ENCODE measurements around the gene HBP1.

HBP1 gene

GRCh38 chr7:107230334-107230733 is 61.5 kb downstream of the HBP1 start:
- TF ChIP-seq ZC3H10 (CRISPR knock-in tag; IDR thresholded peaks at IDR 0.05) (no peak), BACH2 (CRISPR knock-in tag; IDR thresholded peaks at IDR 0.05; ENCODE audit: borderline replicate concordance) (no peak), ESRRG (CRISPR knock-in tag; IDR thresholded peaks at IDR 0.05) (no peak), PPARA (CRISPR knock-in tag; IDR thresholded peaks at IDR 0.05; ENCODE audit: borderline replicate concordance) (no peak)
- peak; percentile 32; the same call in 1 of the 3 replicates for ATAC-seq

- no peak for ATAC-seq
- TF ChIP-seq ZFP3 (CRISPR knock-in tag; IDR thresholded peaks at IDR 0.05), result no peak
- peak; percentile 91 for TF ChIP-seq ZNF70 (CRISPR knock-in tag; IDR thresholded peaks at IDR 0.05)
Measured at GRCh38 chr7:107232568-107233090, 63.8 kb downstream of the HBP1 start.

- TF ChIP-seq PATZ1 (CRISPR knock-in tag; IDR thresholded peaks at IDR 0.05; ENCODE audit: borderline replicate concordance) (no peak), ISL1 (CRISPR knock-in tag; IDR thresholded peaks at IDR 0.05) (no peak), ZFP30 (CRISPR knock-in tag; IDR thresholded peaks at IDR 0.05) (no peak), CSDC2 (CRISPR knock-in tag; IDR thresholded peaks at IDR 0.05) (no peak), ESRRG (CRISPR knock-in tag; IDR thresholded peaks at IDR 0.05) (no peak), OSR1 (CRISPR knock-in tag; IDR thresholded peaks at IDR 0.05) (no peak), ARNTL (CRISPR knock-in tag; IDR thresholded peaks at IDR 0.05; ENCODE audit: borderline replicate concordance, low read depth) (no peak), ZFP3 (CRISPR knock-in tag; IDR thresholded peaks at IDR 0.05) (no peak), TSHZ2 (CRISPR knock-in tag; IDR thresholded peaks at IDR 0.05) (no peak), PPARA (CRISPR knock-in tag; IDR thresholded peaks at IDR 0.05; ENCODE audit: borderline replicate concordance) (no peak), CSRNP3 (CRISPR knock-in tag; IDR thresholded peaks at IDR 0.05) (no peak), CREB5 (CRISPR knock-in tag; IDR thresholded peaks at IDR 0.05; ENCODE audit: low read depth) (no peak), TCF4 (CRISPR knock-in tag; IDR thresholded peaks at IDR 0.05; ENCODE audit: borderline replicate concordance) (no peak), RARB (CRISPR knock-in tag; IDR thresholded peaks at IDR 0.05) (no peak), ZNF565 (CRISPR knock-in tag; conservative IDR thresholded peaks at IDR 0.05; ENCODE audit: low read depth) (no peak), POU6F1 (CRISPR knock-in tag; IDR thresholded peaks at IDR 0.05; ENCODE audit: borderline replicate concordance, low read depth) (no peak), BACH2 (CRISPR knock-in tag; IDR thresholded peaks at IDR 0.05; ENCODE audit: borderline replicate concordance) (no peak), ZNF70 (CRISPR knock-in tag; IDR thresholded peaks at IDR 0.05) (no peak)
Measured at GRCh38 chr7:107233174-107233573, 64.4 kb downstream of the HBP1 start.

GRCh38 chr7:107233981-107234380 is 65.2 kb downstream of the HBP1 start:
- no peak for ATAC-seq
- no peak for TF ChIP-seq ISL1 (CRISPR knock-in tag; IDR thresholded peaks at IDR 0.05)
- no peak for TF ChIP-seq ARNTL (CRISPR knock-in tag; IDR thresholded peaks at IDR 0.05; ENCODE audit: borderline replicate concordance, low read depth)
- no peak for TF ChIP-seq PATZ1 (CRISPR knock-in tag; IDR thresholded peaks at IDR 0.05; ENCODE audit: borderline replicate concordance)
- no peak for TF ChIP-seq TSHZ2 (CRISPR knock-in tag; IDR thresholded peaks at IDR 0.05)
- no peak for TF ChIP-seq ZC3H10 (CRISPR knock-in tag; IDR thresholded peaks at IDR 0.05)
- TF ChIP-seq RARB (CRISPR knock-in tag; IDR thresholded peaks at IDR 0.05), result no peak
- no peak for TF ChIP-seq TCF4 (CRISPR knock-in tag; IDR thresholded peaks at IDR 0.05; ENCODE audit: borderline replicate concordance)
- no peak for TF ChIP-seq ZFP30 (CRISPR knock-in tag; IDR thresholded peaks at IDR 0.05)
- TF ChIP-seq GLIS3 (CRISPR knock-in tag; IDR thresholded peaks at IDR 0.05), result no peak
- TF ChIP-seq ZNF565 (CRISPR knock-in tag; conservative IDR thresholded peaks at IDR 0.05; ENCODE audit: low read depth), result no peak

More at GRCh38 chr7:107233174-107233573, 64.4 kb downstream of the HBP1 start:
- ATAC-seq, result no peak
